H1 (cell line): ENCODE measurements around the gene BCL11A. TPM values are rescaled to one million over a fixed set of nuclear protein-coding genes. Genes with fewer than 3 reads are reported as not detected.

Experiments used
- BCL11A ChIP-seq, 2 experiments: IDR thresholded peaks; one replicate each; pipeline ENCODE4 v1.6.1; 2011; ENCODE audit warnings: low read depth in 2 of 2, low read length in 2 of 2, mild to moderate bottlenecking in 2 of 2
- BRCA1 ChIP-seq: IDR thresholded peaks from 2 replicates; pipeline ENCODE4 v1.6.1; 2012; ENCODE audit warnings: low read depth, low read length, improper control_type of control experiment
- CBX5 ChIP-seq: fragments of 300-800, 300-1000 bp; sonication (generic); IDR thresholded peaks from 2 replicates; pipeline ENCODE4 v1.7.1; 2016; ENCODE audit warnings: antibody characterized with exemption, low read length, low read depth
- CEBPB ChIP-seq: IDR thresholded peaks from 2 replicates; pipeline ENCODE4 v1.6.1; 2012; ENCODE audit warnings: low read depth, low read length
- CHD2 ChIP-seq: IDR thresholded peaks from 2 replicates; pipeline ENCODE4 v1.6.1; 2012; ENCODE audit warnings: low read length, improper control_type of control experiment
- CREB1 ChIP-seq: IDR thresholded peaks from 2 replicates; pipeline ENCODE4 v1.6.1; 2012; ENCODE audit warnings: inconsistent platforms
- EP300 ChIP-seq, 2 experiments: IDR thresholded peaks; 1 replicate in 1 of 2; 2 replicates in 1 of 2; pipeline ENCODE4 v1.6.1; 2011 to 2012; ENCODE audit warnings: low read depth in 2 of 2, low read length in 2 of 2, mild to moderate bottlenecking in 2 of 2, borderline replicate concordance in 1 of 2, inconsistent platforms in 1 of 2, moderate library complexity in 1 of 2
- GABPA ChIP-seq: IDR thresholded peaks from 2 replicates; pipeline ENCODE4 v1.6.1; 2011; ENCODE audit warnings: mild to moderate bottlenecking, low read length, moderate library complexity, borderline replicate concordance; ENCODE audit not compliant: insufficient read depth
- GTF2F1 ChIP-seq: IDR thresholded peaks from 2 replicates; pipeline ENCODE4 v1.6.1; 2012; ENCODE audit warnings: low read depth, low read length, improper control_type of control experiment, borderline replicate concordance
- HDAC6 ChIP-seq: IDR thresholded peaks from one replicate; pipeline ENCODE4 v1.7.1; 2012; ENCODE audit warnings: low read depth, mild to moderate bottlenecking, inconsistent platforms, low read length, moderate library complexity
- JUND ChIP-seq: IDR thresholded peaks from 2 replicates; pipeline ENCODE4 v1.6.1; 2011; ENCODE audit warnings: mild to moderate bottlenecking, improper control_type of control experiment, low read length
- MAFK ChIP-seq: IDR thresholded peaks from 2 replicates; pipeline ENCODE4 v1.6.1; 2012; ENCODE audit warnings: low read depth, mild to moderate bottlenecking, improper control_type of control experiment, low read length
- RNF2 ChIP-seq: fragments of 200-900, 300-1000 bp; sonication (generic); IDR thresholded peaks from 2 replicates; pipeline ENCODE4 v1.7.1; 2016; ENCODE audit warnings: borderline replicate concordance, low read depth, mild to moderate bottlenecking, antibody characterized with exemption, low read length; ENCODE audit not compliant: poor library complexity, severe bottlenecking; ENCODE audit errors: missing control alignments
- SP2 ChIP-seq: IDR thresholded peaks from 2 replicates; pipeline ENCODE4 v1.6.1; 2012; ENCODE audit warnings: mild to moderate bottlenecking, low read length, inconsistent platforms
- TAF1 ChIP-seq: IDR thresholded peaks from 2 replicates; pipeline ENCODE4 v1.6.1; 2011; ENCODE audit warnings: mild to moderate bottlenecking, low read depth, low read length
- TAF7 ChIP-seq: optimal IDR thresholded peaks from 2 replicates; pipeline ENCODE3; 2011; ENCODE audit warnings: low read depth, mild to moderate bottlenecking, inconsistent platforms, low read length, moderate library complexity, borderline replicate concordance
- TBP ChIP-seq: IDR thresholded peaks from 2 replicates; pipeline ENCODE4 v1.6.1; 2011; ENCODE audit warnings: low read depth, low read length, improper control_type of control experiment
- TEAD4 ChIP-seq: IDR thresholded peaks from 2 replicates; pipeline ENCODE4 v1.6.1; 2012; ENCODE audit warnings: low read depth, low read length, inconsistent platforms, mixed read lengths
- ZNF274 ChIP-seq: IDR thresholded peaks from 2 replicates; pipeline ENCODE4 v1.7.0; 2012; ENCODE audit warnings: low read length, borderline replicate concordance; ENCODE audit errors: extremely low read depth
- polyA plus RNA-seq, 7 experiments: library from polyadenylated mRNA; depleted of rRNA in 3 of 7; stranded (reverse) in 5 of 7; unstranded in 2 of 7; fragments of >200 nt in 5 of 7; fragments of 200-250 nt in 2 of 7; gene quantifications; 1 replicate in 5 of 7; 2 replicates in 1 of 7; 4 replicates in 1 of 7; pipeline versions ENCODE4 v1.2.1 to v1.2.3, GENCODE V29; 2011 to 2013; ENCODE audit warnings: missing spikeins in 2 of 7, mixed read lengths in 2 of 7
- total RNA-seq: library from RNA; stranded (reverse); fragmentation: NEBNext Ultra II Directional; extraction: Animal tissue kit (Norgen Biotek cat#: 25700); gene quantifications from 2 replicates; pipeline ENCODE4 v1.2.1, GENCODE V29; 2021
- TF ChIP-seq, protein P1 (sequence below): IDR thresholded peaks from 2 replicates; pipeline ENCODE4 v1.6.1; 2011; ENCODE audit warnings: low read length, improper control_type of control experiment
- TF ChIP-seq, protein P2 (sequence below): IDR thresholded peaks from 2 replicates; pipeline ENCODE4 v1.6.1; 2012; ENCODE audit warnings: low read length, inconsistent platforms

Gene BCL11A
- total and polyA plus RNA-seq, 2 of the 8 experiments (the other 6 are each of a cell fraction or from before 2014, with no cell fraction given): 11.9 to 59.3 TPM

DNA sequence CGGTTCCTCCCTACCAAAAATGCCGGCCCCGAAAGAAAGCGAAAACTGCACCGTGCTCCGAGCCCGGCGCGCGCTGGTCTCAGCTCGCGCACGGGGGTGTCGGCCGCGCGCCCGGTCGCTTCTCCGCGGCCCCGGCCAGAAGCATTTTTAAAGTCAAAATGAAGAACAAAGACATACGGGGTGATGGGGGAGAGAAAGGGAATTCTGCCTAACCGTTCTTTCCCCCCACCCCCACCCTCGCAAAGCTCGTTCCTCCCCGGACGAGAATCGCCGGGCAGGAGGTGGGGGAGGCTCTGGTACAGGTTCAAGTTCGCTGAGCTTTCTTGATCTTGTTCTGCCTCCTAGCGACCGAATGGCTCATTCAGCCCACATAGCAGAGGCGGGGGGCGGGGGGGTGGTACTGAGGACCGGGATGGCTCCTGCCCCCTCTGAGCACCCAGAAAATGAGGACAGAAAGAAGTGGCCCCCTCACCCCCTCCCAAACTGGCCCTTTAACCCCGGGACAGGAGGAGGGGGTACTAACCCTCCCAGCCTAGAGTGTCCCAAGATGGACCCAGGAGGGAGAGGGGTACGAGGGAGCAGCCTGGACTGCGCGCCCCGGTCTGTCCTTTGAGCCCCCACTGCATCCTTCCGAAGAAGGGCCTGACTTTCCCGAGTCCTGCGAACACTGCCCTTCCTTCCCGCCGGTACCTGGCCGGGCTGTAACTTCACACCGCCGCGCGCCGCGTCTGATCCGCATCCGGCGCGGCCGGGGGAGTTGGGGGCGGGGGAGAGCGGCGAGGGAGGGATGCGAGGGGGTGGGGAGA lies 3.1 kb downstream of the BCL11A start (continued):
- TF ChIP-seq TAF1: peak; percentile 71
- TF ChIP-seq JUND: no peak
- TF ChIP-seq ZNF274: no peak
- no peak for TF ChIP-seq GTF2F1
- TF ChIP-seq CREB1: peak; percentile 53; the same call in 1 of the 2 replicates
- TF ChIP-seq EP300 (IDR thresholded peaks at IDR 0.05; ENCODE audit: borderline replicate concordance in 1 of 2, low read depth in 2 of 2, low read length in 2 of 2): peak in 1 of 2 experiments; percentile 63; a peak in 1 of 3 replicates
- TF ChIP-seq TAF7: peak; percentile 14
- no peak for TF ChIP-seq MAFK
- no peak for TF ChIP-seq SP2
- no peak for TF ChIP-seq BCL11A (IDR thresholded peaks at IDR 0.05; ENCODE audit: low read depth in 2 of 2, low read length in 2 of 2)
- TF ChIP-seq, protein P1, sequence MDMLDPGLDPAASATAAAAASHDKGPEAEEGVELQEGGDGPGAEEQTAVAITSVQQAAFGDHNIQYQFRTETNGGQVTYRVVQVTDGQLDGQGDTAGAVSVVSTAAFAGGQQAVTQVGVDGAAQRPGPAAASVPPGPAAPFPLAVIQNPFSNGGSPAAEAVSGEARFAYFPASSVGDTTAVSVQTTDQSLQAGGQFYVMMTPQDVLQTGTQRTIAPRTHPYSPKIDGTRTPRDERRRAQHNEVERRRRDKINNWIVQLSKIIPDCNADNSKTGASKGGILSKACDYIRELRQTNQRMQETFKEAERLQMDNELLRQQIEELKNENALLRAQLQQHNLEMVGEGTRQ: no peak
- TF ChIP-seq CBX5: no peak
- TF ChIP-seq, protein P2, sequence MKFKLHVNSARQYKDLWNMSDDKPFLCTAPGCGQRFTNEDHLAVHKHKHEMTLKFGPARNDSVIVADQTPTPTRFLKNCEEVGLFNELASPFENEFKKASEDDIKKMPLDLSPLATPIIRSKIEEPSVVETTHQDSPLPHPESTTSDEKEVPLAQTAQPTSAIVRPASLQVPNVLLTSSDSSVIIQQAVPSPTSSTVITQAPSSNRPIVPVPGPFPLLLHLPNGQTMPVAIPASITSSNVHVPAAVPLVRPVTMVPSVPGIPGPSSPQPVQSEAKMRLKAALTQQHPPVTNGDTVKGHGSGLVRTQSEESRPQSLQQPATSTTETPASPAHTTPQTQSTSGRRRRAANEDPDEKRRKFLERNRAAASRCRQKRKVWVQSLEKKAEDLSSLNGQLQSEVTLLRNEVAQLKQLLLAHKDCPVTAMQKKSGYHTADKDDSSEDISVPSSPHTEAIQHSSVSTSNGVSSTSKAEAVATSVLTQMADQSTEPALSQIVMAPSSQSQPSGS: no peak
- TF ChIP-seq BRCA1: no peak
- 0 out of 2 replicates have a peak, but pooled peaks have one; percentile 37 for TF ChIP-seq TBP
- TF ChIP-seq HDAC6: no peak
- no peak for TF ChIP-seq TEAD4
- TF ChIP-seq GABPA: no peak
- no peak for TF ChIP-seq CEBPB
- TF ChIP-seq CHD2: no peak; the same call in 1 of the 2 replicates
- TF ChIP-seq RNF2: no peak
